Liver (tissue), 3 donors: ENCODE measurements around the gene CSRNP2.

Experiments used
- CTCF ChIP-seq: fragments of 150-350 bp; IDR thresholded peaks from 2 replicates; pipeline ENCODE4 v1.5.1; 2017; ENCODE audit warnings: improper control_type of control experiment, low read depth, low read length; ENCODE audit not compliant: missing input control
- EGR1 ChIP-seq, 2 donors: IDR thresholded peaks; 2 replicates each; pipeline ENCODE4 v1.6.1; 2016 to 2018; ENCODE audit warnings: antibody characterized with exemption in 2 of 2, low read depth in 2 of 2
- FOXA1 ChIP-seq: IDR thresholded peaks from 2 replicates; pipeline ENCODE4 v1.6.1; 2016; ENCODE audit warnings: antibody characterized with exemption
- HNF4G ChIP-seq: IDR thresholded peaks from 2 replicates; pipeline ENCODE4 v1.6.1; 2016; ENCODE audit warnings: antibody characterized with exemption
- JUND ChIP-seq, 2 donors: IDR thresholded peaks; 2 replicates each; pipeline ENCODE4 v1.6.1; 2016; ENCODE audit warnings: antibody characterized with exemption in 2 of 2
- SP1 ChIP-seq: IDR thresholded peaks from 2 replicates; pipeline ENCODE4 v1.6.1; 2018; ENCODE audit warnings: antibody characterized with exemption, mild to moderate bottlenecking
- TAF1 ChIP-seq: conservative IDR thresholded peaks from 2 replicates; pipeline ENCODE4 v1.6.1; 2016; ENCODE audit warnings: antibody characterized with exemption, mild to moderate bottlenecking
- YY1 ChIP-seq: IDR thresholded peaks from 2 replicates; pipeline ENCODE4 v1.6.1; 2016; ENCODE audit warnings: antibody characterized with exemption, mild to moderate bottlenecking
- TF ChIP-seq, protein P1 (sequence below): IDR thresholded peaks from 2 replicates; pipeline ENCODE4 v1.6.1; 2016; ENCODE audit warnings: antibody characterized with exemption
- TF ChIP-seq, protein P2 (sequence below): IDR thresholded peaks from 2 replicates; pipeline ENCODE4 v1.6.1; 2016; ENCODE audit warnings: antibody characterized with exemption
- donor health status: healthy.
- donor health status: healthy.

- TF ChIP-seq CTCF = no peak
- TF ChIP-seq, protein P1, sequence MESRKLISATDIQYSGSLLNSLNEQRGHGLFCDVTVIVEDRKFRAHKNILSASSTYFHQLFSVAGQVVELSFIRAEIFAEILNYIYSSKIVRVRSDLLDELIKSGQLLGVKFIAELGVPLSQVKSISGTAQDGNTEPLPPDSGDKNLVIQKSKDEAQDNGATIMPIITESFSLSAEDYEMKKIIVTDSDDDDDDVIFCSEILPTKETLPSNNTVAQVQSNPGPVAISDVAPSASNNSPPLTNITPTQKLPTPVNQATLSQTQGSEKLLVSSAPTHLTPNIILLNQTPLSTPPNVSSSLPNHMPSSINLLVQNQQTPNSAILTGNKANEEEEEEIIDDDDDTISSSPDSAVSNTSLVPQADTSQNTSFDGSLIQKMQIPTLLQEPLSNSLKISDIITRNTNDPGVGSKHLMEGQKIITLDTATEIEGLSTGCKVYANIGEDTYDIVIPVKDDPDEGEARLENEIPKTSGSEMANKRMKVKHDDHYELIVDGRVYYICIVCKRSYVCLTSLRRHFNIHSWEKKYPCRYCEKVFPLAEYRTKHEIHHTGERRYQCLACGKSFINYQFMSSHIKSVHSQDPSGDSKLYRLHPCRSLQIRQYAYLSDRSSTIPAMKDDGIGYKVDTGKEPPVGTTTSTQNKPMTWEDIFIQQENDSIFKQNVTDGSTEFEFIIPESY = no peak
- no peak for TF ChIP-seq SP1
- TF ChIP-seq, protein P2, sequence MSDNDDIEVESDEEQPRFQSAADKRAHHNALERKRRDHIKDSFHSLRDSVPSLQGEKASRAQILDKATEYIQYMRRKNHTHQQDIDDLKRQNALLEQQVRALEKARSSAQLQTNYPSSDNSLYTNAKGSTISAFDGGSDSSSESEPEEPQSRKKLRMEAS = no peak
- no peak for TF ChIP-seq EGR1 (IDR thresholded peaks at IDR 0.05; ENCODE audit: low read depth in 2 of 2)
- no peak for TF ChIP-seq HNF4G
- no peak for TF ChIP-seq JUND (IDR thresholded peaks at IDR 0.05)
- no peak for TF ChIP-seq TAF1
- TF ChIP-seq FOXA1 = no peak
- no peak for TF ChIP-seq YY1
Observed at GRCh38 chr12:51023625-51024382, 59.6 kb downstream of the CSRNP2 start.
